IPS-20b (cell line): ENCODE measurements around the gene TSPAN8.
"Not testable (repeated sequence)": the region's sequence is repeated elsewhere in the genome, so short reads cannot be mapped to it uniquely, and the experiment has no call there.

Experiments used
- H3K27ac ChIP-seq: one replicate; pipeline ENCODE4 v1.5.1; 2013; ENCODE audit warnings: low read length
- H3K27me3 ChIP-seq: 2 replicates; pipeline ENCODE4 v1.6.1; 2013; ENCODE audit warnings: mild to moderate bottlenecking, low read length, inconsistent platforms; ENCODE audit not compliant: insufficient read depth
- H3K36me3 ChIP-seq: 2 replicates; pipeline ENCODE4 v1.6.1; 2013; ENCODE audit warnings: low read depth, mild to moderate bottlenecking, inconsistent platforms, low read length, moderate library complexity; ENCODE audit not compliant: insufficient read depth
- H3K4me1 ChIP-seq: 2 replicates; pipeline ENCODE4 v1.6.1; 2013; ENCODE audit warnings: mild to moderate bottlenecking, control low read depth, inconsistent platforms, low read length, moderate library complexity; ENCODE audit not compliant: insufficient read depth
- H3K4me3 ChIP-seq: 2 replicates; pipeline ENCODE4 v1.5.1; 2013; ENCODE audit warnings: mild to moderate bottlenecking, low read length, inconsistent platforms
- H3K9ac ChIP-seq: 2 replicates; pipeline ENCODE4 v1.6.1; 2013; ENCODE audit warnings: low read depth, mild to moderate bottlenecking, inconsistent platforms, low read length, moderate library complexity
- H3K9me3 ChIP-seq: 2 replicates; pipeline ENCODE4 v1.6.1; 2013; ENCODE audit warnings: mild to moderate bottlenecking, low read depth, low read length, inconsistent platforms; ENCODE audit not compliant: insufficient read depth

Gene TSPAN8

GRCh38 chr12:71162832-71163763 lies 5.3 kb upstream of the TSPAN8 start:
- no peaks in the 10 kb centered on the region for H3K36me3 ChIP-seq
- H3K9me3 ChIP-seq, result peaks cover 4% of the 10 kb centered on the region; the same call in 1 of the 2 replicates
- H3K4me1 ChIP-seq, result no peaks in the 10 kb centered on the region
- no peak overlapping the region for H3K4me3 ChIP-seq
- H3K27me3 ChIP-seq, result no peaks in the 10 kb centered on the region
- no peak overlapping the region for H3K9ac ChIP-seq
- no peak overlapping the region for H3K27ac ChIP-seq

- Histone ChIP-seq H3K36me3 (no peaks in the 10 kb centered on the region), H3K9me3 (peaks cover 4% of the 10 kb centered on the region; the same call in 1 of the 2 replicates), H3K27ac (no peak overlapping the region), H3K27me3 (no peaks in the 10 kb centered on the region), H3K4me3 (no peak overlapping the region), H3K4me1 (no peaks in the 10 kb centered on the region), H3K9ac (no peak overlapping the region)
These were observed 3.8 kb upstream of the TSPAN8 start for GRCh38 chr12:71161591-71161990.

GRCh38 chr12:71160585-71160984 lies 2.8 kb upstream of the TSPAN8 start:
- Histone ChIP-seq H3K9me3 (peaks cover 3% of the 10 kb centered on the region; the same call in 1 of the 2 replicates), H3K4me1 (no peaks in the 10 kb centered on the region), H3K9ac (no peak overlapping the region), H3K4me3 (no peak overlapping the region), H3K36me3 (no peaks in the 10 kb centered on the region), H3K27me3 (no peaks in the 10 kb centered on the region), H3K27ac (no peak overlapping the region)

GRCh38 chr12:71159878-71160277 lies 2.1 kb upstream of the TSPAN8 start:
- no peak overlapping the region for H3K4me3 ChIP-seq
- no peaks in the 10 kb centered on the region for H3K36me3 ChIP-seq
- no peak overlapping the region for H3K9ac ChIP-seq
- H3K27ac ChIP-seq, result no peak overlapping the region
- H3K9me3 ChIP-seq, result no peaks in the 10 kb centered on the region
- H3K27me3 ChIP-seq, result no peaks in the 10 kb centered on the region
- H3K4me1 ChIP-seq, result no peaks in the 10 kb centered on the region

GRCh38 chr12:71159264-71159663 lies 1.5 kb upstream of the TSPAN8 start:
- no peak overlapping the region for H3K4me3 ChIP-seq
- H3K27me3 ChIP-seq, result no peaks in the 10 kb centered on the region
- H3K27ac ChIP-seq, result no peak overlapping the region
- H3K9me3 ChIP-seq, result no peaks in the 10 kb centered on the region
- H3K4me1 ChIP-seq, result no peaks in the 10 kb centered on the region
- H3K36me3 ChIP-seq, result no peaks in the 10 kb centered on the region
- H3K9ac ChIP-seq, result no peak overlapping the region

GRCh38 chr12:71158361-71158882 lies 623 bp upstream of the TSPAN8 start:
- Histone ChIP-seq H3K36me3 (no peaks in the 10 kb centered on the region), H3K9ac (no peak overlapping the region), H3K27me3 (no peaks in the 10 kb centered on the region), H3K27ac (no peak overlapping the region), H3K9me3 (no peaks in the 10 kb centered on the region), H3K4me1 (no peaks in the 10 kb centered on the region), H3K4me3 (no peak overlapping the region)

- no peaks in the 10 kb centered on the region for H3K27me3 ChIP-seq
- no peak overlapping the region for H3K27ac ChIP-seq
- H3K36me3 ChIP-seq, result no peaks in the 10 kb centered on the region
- H3K4me1 ChIP-seq, result no peaks in the 10 kb centered on the region
- H3K4me3 ChIP-seq, result no peak overlapping the region
- H3K9ac ChIP-seq, result no peak overlapping the region
- H3K9me3 ChIP-seq, result no peaks in the 10 kb centered on the region
These were observed 2.6 kb downstream of the TSPAN8 start for GRCh38 chr12:71155225-71155624.

GRCh38 chr12:71152851-71153250 lies 4.9 kb downstream of the TSPAN8 start:
- no peaks in the 10 kb centered on the region for H3K4me1 ChIP-seq
- no peak overlapping the region for H3K4me3 ChIP-seq
- no peak overlapping the region for H3K27ac ChIP-seq
- no peak overlapping the region for H3K9ac ChIP-seq
- no peaks in the 10 kb centered on the region for H3K36me3 ChIP-seq
- no peaks in the 10 kb centered on the region for H3K27me3 ChIP-seq
- H3K9me3 ChIP-seq, result no peaks in the 10 kb centered on the region

- H3K27ac ChIP-seq, H3K27me3 ChIP-seq, H3K9me3 ChIP-seq, H3K4me3 ChIP-seq, H3K4me1 ChIP-seq, H3K36me3 ChIP-seq, H3K9ac ChIP-seq: not testable (repeated sequence)
These were observed 7.8 kb downstream of the TSPAN8 start for GRCh38 chr12:71150041-71150440.

GRCh38 chr12:71144682-71145081 lies 13.1 kb downstream of the TSPAN8 start:
- Histone ChIP-seq H3K4me1 (no peaks in the 10 kb centered on the region), H3K27ac (no peak overlapping the region), H3K27me3 (no peaks in the 10 kb centered on the region), H3K4me3 (no peak overlapping the region), H3K9ac (no peak overlapping the region), H3K36me3 (no peaks in the 10 kb centered on the region), H3K9me3 (no peaks in the 10 kb centered on the region)

GRCh38 chr12:71142956-71143355 lies 14.8 kb downstream of the TSPAN8 start:
- Histone ChIP-seq H3K27ac (no peak overlapping the region), H3K9me3 (no peaks in the 10 kb centered on the region), H3K9ac (no peak overlapping the region), H3K27me3 (no peaks in the 10 kb centered on the region), H3K4me1 (no peaks in the 10 kb centered on the region), H3K4me3 (no peak overlapping the region), H3K36me3 (no peaks in the 10 kb centered on the region)

- H3K36me3 ChIP-seq, result no peaks in the 10 kb centered on the region
- no peak overlapping the region for H3K4me3 ChIP-seq
- no peaks in the 10 kb centered on the region for H3K9me3 ChIP-seq
- no peak overlapping the region for H3K27ac ChIP-seq
- no peak overlapping the region for H3K9ac ChIP-seq
- H3K27me3 ChIP-seq, result no peaks in the 10 kb centered on the region
- no peaks in the 10 kb centered on the region for H3K4me1 ChIP-seq
These were observed 15.8 kb downstream of the TSPAN8 start for GRCh38 chr12:71142016-71142415.
